Adipose tissue (tissue), 3 donors: Measurements from ENCODE around the gene H2BK1. TPM values are rescaled to one million over a fixed set of nuclear protein-coding genes. Genes with fewer than 3 reads are reported as not detected.
A peak's percentile ranks its signal among the peaks of the same experiment; 100 is the strongest.

ENCODE experiments used
- H3K27ac ChIP-seq: one replicate; pipeline ENCODE4 v1.5.1; 2013; ENCODE audit warnings: low read depth, low read length
- WGBS, 3 donors: extraction: QIAGEN DNeasy Blood & Tissue Kit; methylation state at CpG; one replicate each; pipeline ENCODE4 v1.1.7; 2013; 5-methylcytosine and 5-hydroxymethylcytosine counted together
- polyA plus RNA-seq, 3 donors: library from polyadenylated mRNA; stranded (reverse); fragments of 200-250 nt; gene quantifications; one replicate each; pipeline ENCODE4 v1.2.3, GENCODE V29; 2013
- donor health status: healthy with polysubstance abuse.
- donor health status: Bipolar disorder and iron deficiency.
- donor health status: healthy.

The H2BK1 gene
- not detected for polyA plus RNA-seq

GRCh38 chr7:151210087-151210854 is at the start of gene H2BK1:
H2BK1 (minus strand) TSS chr7:151210488; CDS start chr7:151210318, 170 bp downstream.
- H3K27ac ChIP-seq: no peak within 1 kb of the TSS
- 64 to 87% (median 84%) methylated on average over 17 of the region's 17 CpGs for WGBS, 3 donors

GRCh38 chr7:151257990-151258389 is 47.7 kb upstream of the H2BK1 start:
- WGBS, 3 donors: 85 to 96% (median 92%) methylated on average over 7 of the region's 7 CpGs
- no peak overlapping the region for H3K27ac ChIP-seq

- no peak overlapping the region for H3K27ac ChIP-seq
- 51 to 63% (median 56%) methylated on average over 16 of the region's 16 CpGs for WGBS, 3 donors
Observed at GRCh38 chr7:151256410-151257045, 46.2 kb upstream of the H2BK1 start.

DNA sequence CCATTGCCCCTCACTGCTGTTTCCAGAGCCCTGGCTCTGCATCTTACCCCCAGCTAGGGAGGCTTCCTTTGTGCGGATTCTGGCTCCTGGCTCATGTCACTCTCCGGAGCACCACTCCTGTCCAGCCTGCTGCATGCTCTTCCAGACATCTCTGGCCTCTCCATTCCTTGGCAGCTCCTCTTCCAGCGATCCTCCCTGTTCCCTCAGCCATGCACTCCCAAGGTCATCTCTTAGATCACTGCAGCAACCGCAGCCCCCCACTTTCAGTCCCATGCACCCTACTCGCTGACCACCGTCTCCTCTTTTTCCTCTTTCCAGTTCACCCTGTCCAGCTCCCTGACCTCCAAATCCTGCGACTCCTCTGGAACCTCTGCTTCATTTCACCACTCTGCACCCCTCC is 45.1 kb upstream of the H2BK1 start:
- H3K27ac ChIP-seq: no peak overlapping the region
- WGBS, 3 donors: 64 to 69% (median 64%) methylated on average over 7 of the region's 7 CpGs

DNA sequence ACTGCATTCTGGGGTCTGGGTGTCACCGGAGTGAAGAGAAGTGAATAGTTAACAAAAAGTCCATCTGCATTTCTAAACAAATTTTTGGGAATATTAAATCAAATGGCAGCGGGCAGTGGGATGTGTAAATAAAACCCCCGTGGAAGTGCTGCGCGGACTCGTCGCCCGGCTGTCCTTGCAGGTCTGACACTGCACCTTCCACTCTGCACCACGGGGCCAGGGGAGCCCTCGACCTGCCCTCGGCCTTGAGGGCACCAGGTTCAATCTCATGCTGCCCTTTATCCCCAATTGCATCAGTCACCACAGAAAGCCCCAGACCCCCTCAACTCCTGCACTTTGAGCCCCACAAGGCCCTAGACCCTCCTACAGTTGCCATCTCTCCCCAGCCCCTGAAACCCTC is 44.6 kb upstream of the H2BK1 start:
- no peak overlapping the region for H3K27ac ChIP-seq
- WGBS, 3 donors: 81 to 89% (median 87%) methylated on average over 11 of the region's 11 CpGs

DNA sequence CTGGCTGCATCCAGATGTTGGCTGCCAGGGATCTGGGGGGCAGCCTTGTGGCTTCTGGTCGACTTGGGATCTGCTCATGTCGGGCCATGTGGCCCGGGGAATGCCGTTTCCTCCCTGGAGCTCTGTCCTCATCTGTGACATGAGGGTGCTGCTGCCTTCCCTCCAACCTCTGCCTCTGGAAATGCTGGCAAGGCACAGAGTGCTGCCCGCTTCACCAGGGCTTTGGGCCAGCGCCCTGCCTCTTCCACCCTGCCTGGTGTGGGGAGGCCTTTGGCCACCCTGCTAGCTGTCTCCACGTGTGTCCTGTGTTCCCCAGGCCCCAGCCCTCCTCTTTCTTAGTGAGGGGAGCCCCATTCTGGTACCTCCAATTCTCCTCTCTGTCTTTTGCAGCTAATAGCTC is 44.0 kb upstream of the H2BK1 start:
- WGBS, 3 donors: 66 to 79% (median 77%) methylated on average over 7 of the region's 7 CpGs
- no peak overlapping the region for H3K27ac ChIP-seq

- 60 to 73% (median 69%) methylated on average over 13 to 17 of the region's 17 CpGs for whole genome bisulfite sequencing, 3 donors
- no peak overlapping the region for H3K27ac ChIP-seq
Observed at GRCh38 chr7:151252961-151253711, 42.8 kb upstream of the H2BK1 start.

GRCh38 chr7:151252561-151252835 is 42.2 kb upstream of the H2BK1 start:
- 42 to 55% (median 43%) methylated on average over 9 of the region's 9 CpGs for WGBS, 3 donors
- H3K27ac ChIP-seq: no peak overlapping the region

DNA sequence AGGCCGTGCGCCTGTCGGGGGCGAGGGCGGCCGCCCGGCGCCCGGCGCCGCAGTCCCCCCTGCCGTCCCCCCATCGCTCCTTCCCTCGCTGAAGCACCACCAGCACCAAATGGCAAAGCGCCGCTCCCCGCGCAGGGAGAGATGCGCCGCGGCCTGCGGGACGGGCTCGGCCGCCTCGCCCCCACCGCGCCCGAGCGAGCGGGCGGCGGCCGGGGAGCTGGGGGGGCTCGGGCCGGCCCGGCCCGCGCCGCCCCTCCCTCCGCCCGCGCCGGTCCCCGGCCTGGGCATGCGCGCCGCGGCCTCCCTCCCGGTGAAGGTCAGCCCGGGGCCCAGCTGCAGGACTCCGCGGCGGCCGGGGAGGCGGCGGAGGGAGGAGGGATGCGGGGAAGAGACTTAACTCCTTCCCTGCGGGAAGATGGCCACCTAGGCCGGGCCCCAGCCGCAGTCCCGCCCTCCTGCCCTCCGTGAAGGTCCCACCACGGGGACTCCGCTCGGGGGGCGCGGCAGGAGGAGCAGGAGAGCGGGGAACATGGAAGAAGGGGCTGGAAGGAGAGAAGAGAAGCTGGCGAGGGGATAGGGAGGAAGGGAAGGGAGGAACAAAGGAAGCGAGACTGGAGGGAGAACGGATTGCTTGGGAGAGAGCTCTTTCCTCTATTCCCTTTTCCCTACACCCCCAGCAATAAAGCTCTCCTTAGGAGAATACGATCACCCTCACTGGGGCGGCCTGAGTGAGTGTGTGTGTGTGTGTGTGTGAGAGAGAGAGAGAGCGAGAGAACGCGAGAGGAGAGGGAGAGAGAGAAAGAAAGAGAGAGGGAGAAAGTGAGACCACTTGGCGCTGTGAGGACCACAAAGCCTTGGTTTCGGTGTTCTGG is 41.6 kb upstream of the H2BK1 start:
- peak overlapping the region; percentile 45 for H3K27ac ChIP-seq
- WGBS, 3 donors: 2 to 3% (median 3%) methylated on average over 54 to 79 of the region's 79 CpGs

DNA sequence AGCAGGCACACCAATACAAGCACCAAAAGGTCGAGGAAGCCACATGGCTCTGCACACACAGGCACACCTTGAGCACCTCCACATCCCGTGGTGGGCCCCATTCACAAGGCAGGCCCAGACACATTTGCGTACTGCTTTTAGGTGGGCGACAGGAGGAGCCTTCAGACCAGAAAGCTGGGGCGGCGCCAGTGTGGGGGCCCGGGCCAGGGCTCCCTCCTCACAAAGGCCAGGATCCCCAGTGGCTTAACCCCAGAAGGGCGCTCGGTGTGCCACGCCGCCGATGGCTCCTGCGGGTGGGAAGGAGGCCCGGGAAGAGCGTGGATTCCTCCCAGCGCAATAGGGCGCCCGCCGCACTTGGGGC is 41.0 kb upstream of the H2BK1 start:
- no peak overlapping the region for H3K27ac ChIP-seq
- 5 to 6% (median 6%) methylated on average over 16 to 19 of the region's 19 CpGs for WGBS, 3 donors

- 61 to 70% (median 62%) methylated on average over 7 of the region's 7 CpGs for WGBS, 3 donors
Observed at GRCh38 chr7:151250181-151251132, 40.2 kb upstream of the H2BK1 start.

DNA sequence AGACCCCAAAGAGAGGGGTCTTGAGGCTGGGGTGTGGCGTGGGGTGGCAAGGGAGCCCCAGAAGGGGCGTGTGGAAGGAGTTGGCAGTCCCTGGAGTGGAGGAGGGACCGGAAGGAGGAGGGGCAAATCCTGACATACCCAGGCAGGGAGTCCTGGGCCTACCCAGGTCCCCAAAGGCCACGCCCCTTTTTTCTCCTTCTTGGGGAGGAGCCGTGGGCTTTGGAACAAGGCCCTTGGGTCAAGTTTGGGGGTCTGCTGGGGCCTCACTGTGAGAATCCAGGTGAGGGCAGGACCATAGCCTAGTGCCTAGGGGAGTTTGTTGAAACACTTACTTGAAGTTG is 39.4 kb upstream of the H2BK1 start:
- WGBS, 3 donors: 15 to 25% (median 17%) methylated on average over 5 of the region's 5 CpGs
- H3K27ac ChIP-seq: no peak overlapping the region

More at GRCh38 chr7:151250181-151251132, 40.2 kb upstream of the H2BK1 start:
- no peak overlapping the region for H3K27ac ChIP-seq

DNA sequence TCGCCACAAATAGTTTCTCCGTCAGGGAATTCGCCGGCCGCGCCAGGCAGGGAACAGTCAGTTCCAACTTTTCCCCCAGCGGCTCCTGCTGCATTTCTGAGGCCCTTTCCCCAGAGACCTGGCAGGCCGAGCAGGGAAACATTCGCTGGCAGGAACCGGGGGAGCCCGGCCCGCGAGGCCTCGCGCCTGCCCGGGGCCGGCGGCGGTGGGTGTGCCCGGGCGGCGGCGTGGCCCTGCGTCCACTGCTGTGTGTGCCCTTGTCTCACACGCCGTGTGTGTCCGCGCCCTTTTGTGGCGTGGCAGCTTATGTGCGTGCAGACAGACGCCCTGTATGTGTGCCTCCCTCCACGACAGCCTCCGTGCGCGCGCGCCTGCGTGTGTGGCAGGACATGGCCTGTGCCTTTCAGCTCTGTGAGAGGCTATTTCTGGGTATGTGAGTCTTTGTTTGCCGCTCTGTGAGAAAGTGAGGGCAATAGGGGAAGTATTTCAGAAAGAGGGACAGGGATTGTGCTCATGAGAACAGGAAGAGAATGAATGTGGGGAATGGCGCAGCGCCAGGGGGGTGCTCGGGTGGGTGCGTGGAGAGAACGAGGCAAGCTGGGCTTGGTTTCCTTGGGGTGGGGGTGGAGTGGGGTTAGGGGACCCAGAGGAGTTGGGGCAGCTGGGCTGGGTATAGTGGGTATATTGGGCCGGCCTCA is 38.9 kb upstream of the H2BK1 start:
- peak overlapping the region; percentile 17 for H3K27ac ChIP-seq
- 2 to 4% (median 3%) methylated on average over 45 of the region's 45 CpGs for WGBS, 3 donors

DNA sequence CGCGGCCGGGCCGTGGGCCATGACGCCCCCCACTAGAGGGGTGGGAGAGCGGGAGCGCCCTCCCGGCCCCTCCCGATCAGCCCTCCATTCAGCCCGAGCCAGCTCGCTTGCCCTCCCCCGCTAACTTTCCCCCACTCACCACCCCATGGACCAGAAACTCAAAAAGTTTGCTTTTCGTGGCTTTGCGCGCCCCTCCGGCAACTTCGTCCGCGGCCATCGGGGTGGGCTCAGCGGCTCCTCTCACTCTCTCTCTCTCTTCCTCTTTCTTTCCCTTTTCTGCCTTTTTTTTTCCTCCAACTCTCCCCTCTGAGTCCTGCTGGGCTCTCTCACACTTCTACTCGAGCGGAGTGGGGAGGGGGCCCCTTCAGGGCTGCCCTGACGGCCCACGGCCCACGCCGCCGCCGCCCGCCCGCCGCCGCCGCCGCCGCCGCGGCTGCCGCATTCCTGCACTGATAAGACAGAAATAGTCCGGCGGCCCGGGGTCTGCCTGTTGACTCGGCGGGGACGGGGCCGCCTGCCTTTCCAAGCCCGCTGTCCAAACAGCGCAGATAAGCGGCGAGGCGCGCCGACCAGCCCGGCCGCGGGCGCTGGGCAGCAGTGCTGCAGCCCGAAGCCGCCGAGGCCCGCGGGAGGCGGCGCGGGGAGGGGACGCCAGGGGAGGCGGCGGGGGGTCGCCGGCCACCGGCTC is 38.2 kb upstream of the H2BK1 start, which contains the start of gene SMARCD3:
TSS of gene SMARCD3 (minus strand) at position 349 of the 688 bp plus-strand sequence. CDS start at position 217, 132 bp downstream.
- WGBS, 3 donors: 0 to 1% (median 1%) methylated on average over 69 to 71 of the region's 71 CpGs

DNA sequence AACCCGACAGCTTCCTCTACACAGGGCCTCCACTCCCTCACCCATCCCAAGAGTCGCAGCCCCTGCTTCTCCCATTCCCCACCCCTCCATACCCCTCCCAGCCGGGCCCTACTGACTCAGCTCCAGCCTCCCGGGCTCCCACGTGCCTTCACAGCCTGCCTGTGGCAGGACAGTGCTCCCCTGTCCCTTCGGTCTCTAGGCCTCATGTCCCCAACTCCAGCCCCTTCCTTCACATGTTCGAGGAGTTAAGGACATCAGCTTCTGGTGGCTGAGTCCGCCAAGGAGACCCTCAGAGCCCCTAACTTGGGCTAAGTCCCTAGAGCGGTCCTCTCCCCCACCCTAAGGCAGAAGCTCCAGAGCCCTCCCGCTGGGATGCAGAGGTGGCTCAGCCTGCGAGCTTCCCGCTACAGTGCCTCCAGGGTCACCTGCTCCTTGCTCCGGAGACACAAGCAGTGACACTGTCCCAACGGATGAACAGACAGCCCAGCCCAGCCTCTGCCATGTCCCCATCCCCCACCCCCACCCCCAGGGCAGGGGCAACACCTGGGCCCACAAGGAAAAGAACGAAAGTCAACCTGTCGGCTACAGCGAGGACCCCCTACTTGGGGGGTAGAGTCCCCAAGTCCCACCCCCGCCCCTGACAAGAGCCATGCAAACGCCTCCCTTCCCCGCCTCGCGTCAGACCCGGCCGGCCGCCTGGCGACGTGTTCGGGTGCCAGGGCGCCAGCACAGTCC is 37.5 kb upstream of the H2BK1 start:
- H3K27ac ChIP-seq: no peak overlapping the region
- 6 to 9% (median 9%) methylated on average over 27 to 29 of the region's 29 CpGs for WGBS, 3 donors

More for the DNA sequence above, 38.2 kb upstream of the H2BK1 start, which contains the start of gene SMARCD3:
- peak within 1 kb of the TSS; percentile 17 for H3K27ac ChIP-seq
